ENCODE measurements around the gene NLRX1.
A peak's percentile ranks its signal among the peaks of the same experiment; 100 is the strongest.
"Not testable (repeated sequence)": the region's sequence is repeated elsewhere in the genome, so short reads cannot be mapped to it uniquely, and the experiment has no call there.

The NLRX1 gene

DNA sequence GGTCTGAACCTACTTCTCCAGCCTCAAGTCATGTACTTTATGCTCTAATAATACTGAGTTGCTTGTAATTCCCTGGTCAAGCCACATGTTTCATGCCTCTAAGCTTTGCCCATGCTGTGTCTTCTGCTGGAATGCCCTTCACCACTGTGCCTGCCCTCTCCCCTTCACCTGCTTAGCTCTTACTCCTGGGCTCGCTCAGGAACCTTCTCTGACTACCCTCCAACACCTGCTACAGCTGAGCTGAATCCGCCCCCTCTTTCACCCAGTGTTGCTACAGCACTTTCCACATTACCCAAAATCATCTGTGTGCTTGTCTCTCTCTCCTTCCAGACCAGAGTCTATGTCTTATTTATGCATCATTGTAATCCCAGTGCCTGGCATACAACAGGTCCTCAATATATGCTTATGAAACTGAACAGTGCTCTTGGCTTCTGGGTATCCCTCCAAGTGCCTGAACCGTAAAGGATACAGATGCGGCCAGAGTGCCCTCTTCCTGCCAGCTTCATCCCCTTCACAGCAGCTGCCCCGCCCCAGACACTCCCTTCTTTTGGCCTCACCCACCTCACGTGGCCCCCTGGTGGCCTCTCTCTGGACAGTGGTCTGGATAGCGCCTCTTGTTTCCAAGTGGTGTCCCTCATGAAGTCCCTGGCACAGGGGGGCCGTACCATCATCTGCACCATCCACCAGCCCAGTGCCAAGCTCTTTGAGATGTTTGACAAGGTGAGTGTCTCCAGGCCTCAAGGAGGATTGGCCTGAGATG lies 12.6 kb upstream of the NLRX1 start:
- no peak for DNase-seq

GRCh38 chr11:119156496-119156895 lies 12.0 kb upstream of the NLRX1 start:
- no peak for DNase-seq

- no peak for DNase-seq
These were observed 11.5 kb upstream of the NLRX1 start for GRCh38 chr11:119157063-119157462.

DNA sequence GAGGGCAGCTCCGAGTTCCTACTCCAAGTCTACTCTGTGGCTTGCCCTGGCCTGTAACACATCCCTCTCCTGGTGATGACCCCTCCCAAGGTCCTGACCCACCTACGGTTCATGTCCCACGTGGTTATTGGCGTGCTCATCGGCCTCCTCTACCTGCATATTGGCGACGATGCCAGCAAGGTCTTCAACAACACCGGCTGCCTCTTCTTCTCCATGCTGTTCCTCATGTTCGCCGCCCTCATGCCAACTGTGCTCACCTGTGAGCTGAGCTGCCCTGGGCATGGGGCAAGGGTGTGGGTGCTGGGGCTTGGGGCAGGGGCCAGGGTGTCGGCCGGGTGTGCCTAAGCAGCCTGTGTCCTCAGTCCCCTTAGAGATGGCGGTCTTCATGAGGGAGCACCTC lies 10.1 kb upstream of the NLRX1 start:
- DNase-seq: no peak

GRCh38 chr11:119160151-119160550 lies 8.4 kb upstream of the NLRX1 start:
- DNase-seq: no peak

- DNase-seq: no peak
These were observed 6.7 kb upstream of the NLRX1 start for GRCh38 chr11:119161871-119162270.

DNA sequence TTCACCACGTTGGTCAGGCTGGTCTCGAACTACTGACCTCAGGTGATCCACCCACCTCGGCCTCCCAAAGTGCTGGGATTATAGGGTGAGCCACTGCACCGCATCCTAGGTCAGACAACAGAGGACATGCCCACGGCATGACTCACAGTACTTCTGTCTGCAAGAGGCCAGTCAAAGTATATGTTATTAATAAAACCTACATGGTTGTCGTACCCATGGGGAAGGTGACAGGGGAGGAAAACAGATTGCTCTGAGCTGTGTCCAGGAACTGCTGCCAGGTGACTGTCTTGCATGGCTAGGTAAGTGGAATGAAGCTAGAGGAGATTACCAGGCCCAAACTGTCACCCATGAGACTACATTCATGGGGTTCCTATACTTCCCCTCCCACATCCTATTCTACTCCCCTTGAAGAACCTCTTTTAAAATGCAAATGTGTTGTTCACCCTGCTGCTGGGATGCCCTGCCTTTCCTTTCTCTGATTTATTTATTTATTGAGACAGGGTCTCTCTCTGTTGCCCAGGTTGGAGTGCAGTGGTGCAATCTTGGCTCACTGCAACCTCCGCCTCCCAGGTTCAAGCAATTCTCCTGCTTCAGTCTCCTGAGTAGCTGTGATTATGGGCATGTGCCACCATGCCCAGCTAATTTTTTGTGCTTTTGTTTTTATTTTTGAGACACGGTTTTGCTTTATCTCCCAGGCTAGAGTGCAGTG lies 2.0 kb upstream of the NLRX1 start:
- no peak for DNase-seq

- not testable (repeated sequence) for DNase-seq
These were observed 1.5 kb upstream of the NLRX1 start for GRCh38 chr11:119167077-119167458.

GRCh38 chr11:119167933-119168332 lies 592 bp upstream of the NLRX1 start:
- DNase-seq: no peak

DNA sequence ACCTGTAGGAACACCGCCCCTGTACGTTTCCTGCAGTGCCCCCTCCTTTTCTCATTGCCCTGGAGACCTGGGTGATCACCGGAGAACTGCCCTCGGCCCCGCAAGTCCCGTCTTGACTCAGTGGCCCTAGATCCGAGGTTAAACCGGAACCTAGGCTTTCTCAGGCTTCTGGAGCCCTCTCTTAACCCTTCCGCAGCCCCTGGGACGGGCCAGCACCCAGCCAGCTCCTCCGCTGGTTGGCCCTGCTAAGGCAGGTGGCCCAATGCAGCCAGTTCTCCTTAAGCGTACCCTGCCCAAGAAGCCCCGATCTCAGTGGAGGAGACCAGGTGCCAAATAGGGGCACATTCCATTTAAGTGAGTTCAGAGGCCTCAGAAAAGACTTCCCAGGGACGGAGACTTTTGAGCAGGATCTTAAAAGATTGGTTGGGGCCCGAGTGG lies 776 bp downstream of the NLRX1 start:
- DNase-seq: peak; percentile 49

GRCh38 chr11:119172513-119172912 lies 4.0 kb downstream of the NLRX1 start:
- no peak for DNase-seq

- no peak for DNase-seq
These were observed 4.9 kb downstream of the NLRX1 start for GRCh38 chr11:119173453-119173852.

DNA sequence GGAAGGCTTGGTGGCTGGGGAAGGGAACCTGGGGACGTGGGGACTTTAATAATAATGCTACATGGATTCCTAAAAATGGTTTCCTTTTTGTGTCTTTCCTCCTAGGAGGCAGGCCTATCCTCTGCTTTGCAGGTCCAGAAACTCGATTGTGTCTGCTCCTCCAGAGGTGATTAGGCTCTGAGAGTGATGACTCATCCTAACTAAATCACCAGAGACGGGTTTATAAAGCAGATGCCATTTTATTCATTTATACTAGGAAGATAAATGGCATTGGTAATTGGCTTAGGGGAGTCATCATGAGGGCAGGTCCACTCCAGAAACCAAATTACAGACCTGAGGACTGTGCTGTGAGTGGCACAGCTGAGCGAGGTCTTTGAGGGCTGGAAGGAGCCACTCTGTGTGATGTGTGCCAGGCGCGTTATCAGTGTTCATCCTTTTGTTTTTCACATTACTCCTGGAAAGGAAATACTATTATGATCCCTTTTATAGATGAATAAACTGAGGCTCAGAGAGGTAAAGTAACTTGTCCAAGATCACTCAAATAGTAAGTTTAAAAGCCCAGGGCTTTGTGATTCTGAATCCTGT lies 7.1 kb downstream of the NLRX1 start:
- no peak for DNase-seq

DNA sequence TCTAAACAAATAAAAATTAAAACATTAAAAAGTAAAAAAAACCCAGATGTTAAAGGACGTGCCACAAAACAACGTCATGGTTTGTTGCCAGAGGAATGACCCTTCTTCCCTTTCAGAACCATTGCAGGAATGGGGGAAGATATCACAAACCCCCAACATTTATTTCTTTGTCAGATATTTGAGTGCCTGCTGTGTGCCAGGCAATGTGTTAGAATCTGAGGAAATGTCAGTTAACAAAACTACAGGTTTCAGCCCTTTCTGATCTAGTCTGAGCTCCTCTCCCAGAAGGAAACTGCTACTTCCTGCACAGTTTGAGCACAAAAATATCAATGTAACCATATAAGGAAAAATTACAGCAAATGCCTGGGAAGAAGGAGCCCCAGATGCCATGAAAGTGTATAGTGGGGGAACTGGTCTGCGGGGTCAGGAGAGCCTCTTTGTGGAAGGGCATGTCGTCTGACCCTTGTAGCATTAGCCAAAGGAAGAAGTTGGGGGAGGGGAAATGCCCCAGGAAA lies 9.7 kb downstream of the NLRX1 start:
- DNase-seq: no peak

DNA sequence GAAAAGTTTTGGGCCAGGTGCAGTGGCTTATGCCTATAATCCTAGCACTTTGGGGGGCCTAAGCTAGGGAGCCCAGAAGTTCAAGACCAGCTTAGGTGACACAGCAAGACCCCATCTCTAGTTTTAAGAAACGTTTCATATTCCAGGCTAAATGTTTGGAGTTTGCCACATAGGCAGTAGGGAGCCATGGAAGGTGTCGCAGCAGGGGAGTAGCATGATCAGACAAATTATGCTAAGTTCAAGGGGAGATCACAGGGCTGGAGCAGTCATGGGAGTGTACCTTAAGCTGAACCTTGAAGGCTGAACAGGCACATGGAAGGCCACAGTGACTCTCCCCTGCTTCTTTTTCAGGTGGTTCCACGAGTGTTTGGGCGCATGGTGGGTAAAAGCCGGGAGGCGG lies 10.8 kb downstream of the NLRX1 start:
- DNase-seq: no peak

DNA sequence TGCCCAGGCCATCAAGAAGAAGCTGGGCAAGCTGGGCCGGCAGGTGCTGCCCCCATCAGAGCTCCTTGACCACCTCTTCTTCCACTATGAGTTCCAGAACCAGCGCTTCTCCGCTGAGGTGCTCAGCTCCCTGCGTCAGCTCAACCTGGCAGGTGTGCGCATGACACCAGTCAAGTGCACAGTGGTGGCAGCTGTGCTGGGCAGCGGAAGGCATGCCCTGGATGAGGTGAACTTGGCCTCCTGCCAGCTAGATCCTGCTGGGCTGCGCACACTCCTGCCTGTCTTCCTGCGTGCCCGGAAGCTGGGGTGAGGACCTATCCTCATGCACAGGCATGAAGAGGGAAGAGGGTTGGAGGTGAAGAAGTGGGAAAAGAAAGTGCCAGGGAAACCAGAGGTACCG lies 11.5 kb downstream of the NLRX1 start:
- no peak for DNase-seq

DNA sequence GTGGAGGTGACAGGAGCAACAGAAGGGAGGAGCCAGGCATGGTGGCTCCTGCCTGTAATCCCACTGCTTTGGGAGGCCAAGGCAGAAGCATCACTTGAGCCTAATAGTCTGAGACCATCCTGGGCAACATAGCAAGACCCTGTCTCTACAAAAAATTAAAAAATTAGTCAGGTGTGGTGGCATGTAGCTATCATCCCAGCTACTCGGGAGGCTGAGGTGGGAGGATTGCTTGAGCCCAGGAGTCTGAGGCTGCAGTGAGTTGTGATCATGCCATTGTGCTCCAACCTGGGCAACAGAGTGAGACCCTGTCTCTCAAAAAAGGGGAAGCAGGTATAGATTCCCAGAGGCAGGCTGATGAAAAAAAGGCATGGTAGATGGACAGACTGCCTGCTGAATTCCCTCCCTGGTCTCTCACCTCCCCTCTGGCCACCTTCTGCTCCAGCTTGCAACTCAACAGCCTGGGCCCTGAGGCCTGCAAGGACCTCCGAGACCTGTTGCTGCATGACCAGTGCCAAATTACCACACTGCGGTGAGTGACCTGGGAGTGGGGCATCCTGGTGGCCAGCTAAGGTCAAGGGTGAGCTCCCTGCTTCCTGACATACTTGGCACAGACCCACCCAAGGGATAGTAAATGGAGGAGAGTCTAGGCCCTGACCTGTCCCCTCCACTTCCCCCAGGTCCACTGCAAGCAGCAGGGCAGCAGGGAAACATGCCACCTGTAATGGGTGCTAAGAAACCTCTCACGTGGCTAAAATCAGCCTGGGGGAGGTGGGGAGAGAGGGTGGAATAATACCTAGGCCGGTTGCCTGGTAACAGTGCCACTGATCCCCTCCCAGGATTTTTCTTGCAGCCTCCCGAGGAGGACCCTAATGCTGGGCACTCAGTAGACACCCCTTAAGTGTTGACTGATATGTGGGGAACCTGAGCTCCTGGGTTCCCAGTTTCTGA lies 12.5 kb downstream of the NLRX1 start:
- no peak for DNase-seq

GRCh38 chr11:119181677-119182412 lies 13.3 kb downstream of the NLRX1 start:
- no peak for DNase-seq

GRCh38 chr11:119184399-119184798 lies 15.9 kb downstream of the NLRX1 start:
- not testable (repeated sequence) for DNase-seq

DNA sequence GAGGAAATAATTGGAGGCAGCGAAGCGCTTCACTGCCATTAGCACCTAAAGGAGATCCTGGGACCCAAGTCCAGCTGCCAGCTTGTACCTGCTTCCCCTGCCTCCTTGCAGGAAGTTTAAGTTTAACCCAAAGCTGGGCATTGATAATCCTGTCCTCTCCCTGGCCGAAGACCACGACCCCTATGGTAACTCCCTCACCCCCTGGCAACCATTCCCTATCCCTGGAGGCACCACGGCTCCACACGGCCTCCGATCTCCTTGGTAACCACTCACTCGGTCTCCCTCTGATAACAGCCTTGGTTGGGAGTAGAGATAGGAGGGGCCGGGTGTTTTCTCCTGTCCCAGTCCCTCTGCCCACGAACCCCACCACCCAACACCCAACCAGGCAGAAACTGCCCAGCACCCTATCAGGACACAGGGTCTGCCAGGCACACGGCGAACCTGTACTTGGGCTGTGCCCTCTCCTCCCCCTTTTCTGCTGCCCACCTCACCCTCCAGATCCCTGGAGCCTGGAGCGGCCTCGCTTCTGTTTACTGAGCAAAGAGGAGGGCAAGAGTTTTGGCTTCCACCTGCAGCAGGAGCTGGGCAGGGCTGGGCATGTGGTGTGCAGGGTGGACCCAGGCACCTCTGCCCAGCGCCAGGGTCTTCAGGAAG lies 17.6 kb downstream of the NLRX1 start:
- no peak for DNase-seq

GRCh38 chr11:119187123-119187892 lies 18.8 kb downstream of the NLRX1 start:
- no peak for DNase-seq

Measured in activated naive CD4-positive, alpha-beta T cell treated with anti-CD3 and anti-CD28 coated beads, Interleukin-2, amount 50 U/mL, for 16 hours (primary cell).